Endothelial cell of umbilical vein (primary cell): Measurements from ENCODE around the gene IL17RB.

ENCODE experiments used
- POLR2AphosphoS5 ChIP-seq: IDR thresholded peaks from 2 replicates; pipeline ENCODE4 v1.6.1; 2012; ENCODE audit warnings: low read depth, mild to moderate bottlenecking, control low read depth, low read length, moderate library complexity; ENCODE audit not compliant: insufficient read depth
- TF ChIP-seq, protein P1 (sequence below), 2 donors: IDR thresholded peaks; 1 replicate in 1 of 2; 2 replicates in 1 of 2; pipeline ENCODE4 v1.5.1; 2011; ENCODE audit warnings: low read length in 2 of 2, mild to moderate bottlenecking in 2 of 2, moderate library complexity in 2 of 2, control low read depth in 1 of 2, inconsistent platforms in 1 of 2, low read depth in 1 of 2; ENCODE audit not compliant: insufficient read depth in 1 of 2; ENCODE audit errors: extremely low read depth in 1 of 2

DNA sequence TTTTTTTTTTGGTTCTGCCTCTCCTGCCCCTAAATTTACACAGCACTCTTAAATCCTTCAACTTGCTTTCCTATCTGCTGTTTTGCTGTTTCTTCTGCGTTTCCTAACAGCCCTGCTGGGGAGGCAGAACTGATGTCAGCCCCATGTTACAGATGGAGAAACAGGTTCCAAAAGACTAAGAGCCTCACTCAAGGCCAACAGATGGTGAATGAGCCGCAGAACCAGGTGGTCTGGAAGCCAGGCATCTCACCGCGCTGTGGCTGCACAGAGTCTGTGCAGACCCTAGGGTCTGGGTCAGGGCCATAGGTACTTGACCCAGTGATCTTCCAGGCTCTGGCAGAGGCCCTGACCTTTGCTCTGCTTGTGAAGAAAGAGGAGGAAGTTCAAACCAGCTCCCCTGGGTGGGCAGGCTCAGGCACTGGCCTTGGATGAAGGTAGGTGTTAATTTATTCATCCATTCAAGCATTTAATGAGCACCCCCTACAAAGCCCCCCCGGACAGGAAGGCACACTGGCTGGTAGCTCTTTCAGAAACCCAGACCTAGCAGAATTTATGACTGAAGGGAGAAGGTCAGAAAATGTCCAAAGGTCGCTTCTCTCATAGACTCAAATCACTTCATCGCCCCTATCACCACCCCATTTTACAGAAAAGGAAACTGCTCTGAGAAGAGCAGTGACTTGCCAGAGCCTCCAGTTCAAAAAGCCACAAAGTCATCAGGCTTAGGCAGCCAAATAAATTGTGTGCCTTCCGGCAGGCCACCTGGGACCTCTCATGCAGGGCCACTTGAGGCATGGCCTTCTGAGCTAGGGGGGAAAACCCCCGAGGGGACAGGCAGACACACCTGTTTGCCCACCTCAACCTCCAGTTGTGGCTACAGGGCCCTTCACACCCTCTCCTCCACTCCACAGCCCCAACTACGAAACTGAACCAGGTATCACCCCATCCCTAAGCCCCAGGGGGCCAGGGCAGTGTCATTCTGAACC lies 2.9 kb upstream of the IL17RB start:
- TF ChIP-seq, protein P1, sequence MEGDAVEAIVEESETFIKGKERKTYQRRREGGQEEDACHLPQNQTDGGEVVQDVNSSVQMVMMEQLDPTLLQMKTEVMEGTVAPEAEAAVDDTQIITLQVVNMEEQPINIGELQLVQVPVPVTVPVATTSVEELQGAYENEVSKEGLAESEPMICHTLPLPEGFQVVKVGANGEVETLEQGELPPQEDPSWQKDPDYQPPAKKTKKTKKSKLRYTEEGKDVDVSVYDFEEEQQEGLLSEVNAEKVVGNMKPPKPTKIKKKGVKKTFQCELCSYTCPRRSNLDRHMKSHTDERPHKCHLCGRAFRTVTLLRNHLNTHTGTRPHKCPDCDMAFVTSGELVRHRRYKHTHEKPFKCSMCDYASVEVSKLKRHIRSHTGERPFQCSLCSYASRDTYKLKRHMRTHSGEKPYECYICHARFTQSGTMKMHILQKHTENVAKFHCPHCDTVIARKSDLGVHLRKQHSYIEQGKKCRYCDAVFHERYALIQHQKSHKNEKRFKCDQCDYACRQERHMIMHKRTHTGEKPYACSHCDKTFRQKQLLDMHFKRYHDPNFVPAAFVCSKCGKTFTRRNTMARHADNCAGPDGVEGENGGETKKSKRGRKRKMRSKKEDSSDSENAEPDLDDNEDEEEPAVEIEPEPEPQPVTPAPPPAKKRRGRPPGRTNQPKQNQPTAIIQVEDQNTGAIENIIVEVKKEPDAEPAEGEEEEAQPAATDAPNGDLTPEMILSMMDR (IDR thresholded peaks at IDR 0.05; ENCODE audit: extremely low read depth in 1 of 2, insufficient read depth in 1 of 2, low read depth in 1 of 2, low read length in 2 of 2) = no peak
- TF ChIP-seq POLR2AphosphoS5 = no peak
